ENCODE results near the gene MRPS27.

Gene MRPS27

DNA sequence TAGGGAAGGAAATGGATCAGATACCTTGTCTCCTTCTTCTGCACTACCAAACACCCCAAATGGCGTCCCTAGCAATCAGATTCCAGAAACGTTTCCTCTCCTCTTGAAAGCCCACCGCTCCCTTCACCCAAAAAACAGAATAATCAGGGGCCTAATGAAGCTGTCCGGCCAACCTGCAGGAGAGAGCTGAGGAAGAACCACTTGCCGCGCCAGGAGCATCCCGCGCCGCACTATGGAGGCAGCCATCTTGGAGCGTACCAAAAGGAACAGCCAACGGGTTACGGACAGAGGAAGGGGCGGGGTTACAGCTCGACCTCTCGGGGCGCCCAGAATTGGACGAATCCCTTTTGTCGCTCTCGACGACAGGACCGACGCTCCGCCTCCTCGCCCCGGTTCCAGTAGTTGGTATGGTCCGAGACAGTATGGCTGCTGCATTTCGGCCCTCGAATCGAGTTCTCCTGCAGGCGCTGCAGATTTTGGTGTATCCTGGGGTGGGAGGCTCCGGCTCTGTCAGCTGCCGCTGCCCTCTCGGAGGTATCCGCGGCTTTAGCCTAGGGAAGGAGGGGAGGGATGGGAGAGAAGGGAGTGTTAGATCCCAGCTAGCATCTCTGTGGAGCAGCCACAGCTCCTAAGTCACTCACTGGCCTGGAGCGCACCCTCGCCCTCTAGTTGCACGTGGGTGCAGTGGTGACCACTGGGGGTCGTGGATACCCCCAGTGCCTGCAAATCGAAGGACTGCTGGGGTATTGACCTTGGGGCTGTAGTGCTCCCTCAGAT, at the start of gene MRPS27, which contains the start of gene PTCD2:
TSS of gene MRPS27 (minus strand) at position 265 of the 777 bp plus-strand sequence. CDS start at position 246, 19 bp downstream.
TSS of gene PTCD2 (plus strand) at position 398 of the 777 bp plus-strand sequence. CDS start at position 408, 10 bp downstream.
- DNase-seq (ENCODE audit: low read depth in 3 of 3): peak; percentile 87 to 93 (median 92)

DNA sequence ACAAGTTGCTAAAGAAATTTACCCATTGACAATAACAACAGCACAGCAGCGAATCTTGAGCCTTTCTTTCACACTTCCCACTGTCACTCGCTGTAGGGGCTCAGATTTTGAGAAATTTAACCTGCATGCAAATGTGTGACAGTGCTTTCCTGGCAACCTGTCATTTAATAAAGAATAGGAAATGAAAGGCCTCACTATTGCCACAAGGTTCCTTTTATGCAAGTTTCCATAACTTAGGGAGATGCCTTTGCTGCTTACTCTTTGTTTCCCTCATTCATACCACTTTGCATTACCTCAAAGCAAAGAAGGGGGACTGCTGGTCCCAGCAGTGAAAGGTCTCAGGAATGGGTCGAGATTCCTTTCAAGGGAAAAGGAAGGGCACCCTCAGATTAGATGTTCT, 49.7 kb upstream of the MRPS27 start:
- no peak for DNase-seq (ENCODE audit: low read depth in 3 of 3)

DNA sequence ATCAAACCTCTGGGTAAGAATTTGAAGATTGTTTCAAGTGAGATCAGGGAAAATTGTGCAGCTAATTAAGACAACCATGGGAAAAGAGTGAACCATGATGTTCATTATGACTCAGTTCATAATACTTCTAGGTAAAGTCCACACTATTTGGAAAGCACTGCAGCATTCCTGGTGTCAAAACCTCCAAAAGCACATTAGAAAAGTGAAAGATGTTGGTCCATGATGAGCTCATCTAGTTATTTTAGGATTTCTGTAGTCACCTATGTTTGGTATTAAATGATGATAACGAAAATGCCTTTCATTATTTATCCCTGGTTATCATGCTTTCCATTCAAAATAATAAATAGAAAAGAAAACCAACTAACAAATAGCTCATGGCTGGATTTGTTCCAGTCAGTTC, 49.3 kb upstream of the MRPS27 start:
- DNase-seq (ENCODE audit: low read depth in 3 of 3): no peak

DNA sequence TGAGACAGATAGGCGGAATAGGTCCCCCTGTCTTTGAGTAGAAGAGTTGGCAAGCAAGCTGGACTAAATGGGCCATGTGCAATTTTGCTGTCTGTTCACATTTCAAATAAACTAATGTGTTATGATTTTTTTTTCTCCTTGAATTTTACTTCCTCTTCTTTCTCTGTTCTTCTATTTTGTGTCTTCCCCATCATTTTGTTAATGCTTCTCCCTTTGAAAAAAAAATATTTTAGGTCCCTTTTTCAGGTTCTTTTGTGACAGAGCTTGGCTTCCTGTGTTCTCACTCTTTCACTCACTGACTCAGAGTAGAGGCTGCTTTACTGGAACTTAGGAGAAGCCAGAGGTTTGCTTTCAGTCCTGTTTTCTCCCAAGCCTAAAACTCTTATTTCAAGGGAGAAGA, 48.2 kb upstream of the MRPS27 start:
- no peak for DNase-seq (ENCODE audit: low read depth in 3 of 3)

DNA sequence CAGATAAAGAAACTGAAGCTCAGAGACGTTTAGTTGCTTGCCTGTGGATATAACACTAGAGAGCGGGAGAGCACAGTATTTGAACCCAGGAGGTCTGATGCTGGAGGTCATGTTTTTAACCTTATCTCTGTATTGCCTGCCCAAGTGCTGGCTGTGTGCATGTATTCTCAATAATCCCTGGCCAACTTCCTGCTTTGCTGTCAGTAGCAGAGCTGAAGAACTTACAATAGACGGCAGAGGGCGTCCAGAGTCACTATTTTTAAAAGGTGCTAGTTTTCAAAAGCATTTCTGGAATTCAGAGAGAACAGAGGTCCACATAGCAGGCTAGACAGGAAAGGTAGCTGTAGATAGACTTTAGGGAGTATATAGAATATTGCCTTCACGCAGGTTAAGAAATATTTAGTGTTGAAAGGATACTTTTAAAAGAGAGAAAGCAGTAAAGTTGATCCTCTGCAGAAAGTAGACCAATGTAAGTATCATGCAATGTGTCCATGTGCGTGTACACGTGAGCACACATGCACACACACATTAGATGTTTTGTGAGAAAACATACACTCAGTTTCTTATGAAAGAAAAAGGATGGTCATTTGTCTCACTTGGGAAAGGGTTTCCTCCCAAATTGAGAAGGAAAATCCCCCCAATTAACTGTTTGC, 46.4 kb upstream of the MRPS27 start:
- peak in 1 of 3 donors; percentile 20 for DNase-seq (ENCODE audit: low read depth in 3 of 3)

DNA sequence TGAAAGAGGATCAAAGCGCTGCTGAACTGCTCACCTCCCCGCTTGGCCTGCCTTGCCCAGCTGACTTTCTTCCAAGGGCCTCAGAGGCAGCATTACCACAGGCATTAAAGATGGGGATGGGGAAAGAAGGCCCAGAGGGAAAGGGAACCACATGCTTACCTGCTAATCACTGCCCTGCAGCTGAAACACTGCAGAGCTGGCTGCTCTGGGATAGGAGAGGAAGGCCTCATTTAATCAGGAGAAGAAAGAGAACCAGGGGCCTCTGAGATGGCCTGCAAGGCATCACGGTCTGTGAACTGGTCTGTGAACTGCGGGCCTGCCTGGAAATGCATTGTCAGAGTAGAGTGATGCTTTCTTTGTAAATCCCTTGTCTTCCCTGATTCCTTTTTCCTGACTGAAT, 44.9 kb upstream of the MRPS27 start:
- DNase-seq (ENCODE audit: low read depth in 3 of 3): no peak

DNA sequence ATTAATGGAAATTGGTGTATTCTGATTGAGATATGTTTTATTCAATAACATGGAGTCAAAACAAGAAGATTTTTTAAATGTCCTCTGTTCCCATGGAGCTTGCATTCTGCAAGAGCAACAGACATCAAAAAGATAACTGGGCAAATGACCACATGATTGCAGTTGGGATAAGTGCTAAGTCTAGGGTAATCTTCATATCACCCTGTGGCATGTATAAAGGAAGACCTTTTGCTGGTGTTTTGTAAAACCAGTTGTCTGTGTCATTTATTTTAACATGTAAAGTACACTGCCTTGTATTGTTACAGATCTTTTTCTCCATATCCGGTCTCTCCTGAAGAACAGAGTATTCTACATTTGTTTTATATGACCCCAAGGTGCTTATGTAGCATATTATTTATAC, 44.1 kb upstream of the MRPS27 start:
- DNase-seq (ENCODE audit: low read depth in 3 of 3): no peak

DNA sequence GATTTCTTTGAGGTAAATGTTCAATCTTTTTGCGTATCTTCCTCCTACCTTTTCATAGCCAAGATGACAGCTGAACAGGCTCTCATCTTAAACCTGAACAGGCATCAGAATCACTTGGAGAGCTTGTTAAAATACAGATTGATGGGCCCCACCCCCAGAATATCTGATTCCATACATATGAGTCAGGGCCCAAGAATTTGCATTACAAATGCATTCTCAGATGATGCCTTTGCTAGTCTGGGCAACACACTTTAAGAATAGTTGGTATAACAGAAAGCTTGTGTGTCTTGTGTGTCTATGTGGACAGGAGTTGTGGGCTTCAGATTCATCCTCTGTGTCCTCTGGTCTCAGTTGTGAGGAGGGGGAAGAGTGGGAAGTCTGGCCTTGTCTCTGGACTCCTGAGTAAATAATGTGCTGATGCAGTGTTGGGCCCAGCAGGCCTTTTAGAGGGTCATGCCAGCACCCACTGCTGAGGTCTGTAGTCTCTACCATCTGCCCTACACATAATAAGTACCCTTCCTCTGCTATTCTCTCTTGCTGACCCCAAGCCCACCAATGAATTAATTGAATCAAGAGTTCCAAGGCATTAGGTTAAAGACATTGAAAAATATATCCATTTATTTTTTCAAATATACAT, 43.2 kb upstream of the MRPS27 start:
- no peak for DNase-seq (ENCODE audit: low read depth in 3 of 3)

DNA sequence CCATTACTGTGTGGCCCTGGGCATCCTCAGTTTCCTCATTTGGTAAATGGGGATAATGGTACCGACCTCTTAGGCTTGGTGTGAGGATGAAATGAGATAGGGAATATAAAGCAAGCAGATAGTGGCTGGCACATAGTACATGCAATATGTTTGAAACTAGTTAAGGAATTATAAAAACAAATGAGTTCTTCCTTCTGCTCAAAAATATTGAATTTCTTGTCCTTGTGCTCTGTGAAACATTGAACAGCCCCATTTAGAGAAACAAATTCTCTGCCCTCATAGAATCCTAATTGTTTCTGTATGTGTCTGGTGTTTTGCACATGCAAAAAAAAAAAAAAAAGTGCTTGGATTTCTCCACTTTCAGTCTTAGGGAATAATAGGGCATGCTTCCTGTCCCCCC, 39.8 kb upstream of the MRPS27 start:
- no peak for DNase-seq (ENCODE audit: low read depth in 3 of 3)

DNA sequence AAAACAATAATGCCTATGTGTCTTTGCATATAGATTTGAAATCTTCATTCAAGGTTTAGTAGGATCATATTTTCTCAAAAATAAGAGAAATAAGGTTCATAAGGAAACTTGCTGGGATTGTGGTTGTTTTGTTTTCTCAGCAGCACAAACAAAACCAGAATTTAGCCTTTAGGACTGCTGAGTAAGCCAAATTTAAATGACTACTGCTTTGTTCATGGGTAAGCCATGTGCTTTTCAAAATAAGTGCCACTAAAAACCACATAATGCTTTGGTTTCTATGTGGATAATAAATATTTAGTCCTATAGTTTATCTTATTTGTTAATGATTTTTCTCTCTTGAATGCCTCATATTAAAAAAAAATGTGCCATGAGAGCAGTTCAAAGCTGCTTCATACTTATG, 38.9 kb upstream of the MRPS27 start:
- no peak for DNase-seq (ENCODE audit: low read depth in 3 of 3)

DNA sequence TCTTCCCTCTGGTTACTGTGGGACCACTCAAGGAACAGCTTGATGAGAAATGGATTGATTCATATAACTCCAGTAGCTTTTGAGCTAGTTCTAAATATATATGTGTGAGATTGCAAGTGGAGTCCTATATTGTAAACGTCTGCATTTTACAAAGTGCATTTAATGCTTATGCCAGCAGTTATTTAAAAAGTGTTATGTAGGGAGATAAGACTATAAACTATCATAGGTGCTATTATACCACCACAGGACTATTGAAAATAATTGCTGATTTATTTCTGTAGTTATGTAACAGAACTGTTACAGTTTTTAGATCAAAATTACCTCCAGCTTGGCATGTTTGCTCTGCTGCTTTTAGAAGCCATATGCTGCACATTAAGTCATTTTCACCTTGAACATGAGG, 36.3 kb upstream of the MRPS27 start:
- no peak for DNase-seq (ENCODE audit: low read depth in 3 of 3)

DNA sequence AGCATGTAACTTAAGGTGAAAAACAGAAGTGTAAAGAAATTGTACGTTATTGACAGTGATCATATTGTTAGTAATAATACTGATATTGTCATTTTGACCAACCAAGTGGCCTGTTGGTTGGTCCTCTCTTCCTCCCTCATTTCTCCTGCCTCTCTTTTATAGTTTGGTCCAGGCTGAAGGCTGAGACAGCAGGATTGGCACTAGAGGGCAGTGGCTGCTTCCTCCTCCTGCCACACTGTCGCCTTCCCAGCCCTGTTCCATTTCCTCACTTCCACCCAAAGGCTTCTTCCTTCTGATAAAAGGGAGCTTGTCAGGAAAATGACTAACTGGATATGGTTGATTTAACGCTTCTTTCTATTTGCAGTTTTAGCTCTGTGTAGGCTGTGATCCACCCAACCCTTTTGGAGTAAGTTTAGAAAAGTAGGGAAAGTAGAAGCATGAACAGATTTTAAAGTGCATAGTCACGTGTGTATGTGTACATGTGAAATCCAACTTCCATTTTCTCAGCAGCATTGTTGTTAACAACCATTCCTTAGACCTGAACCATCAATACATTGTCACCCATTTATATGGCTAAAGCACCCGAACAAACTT, 35.8 kb upstream of the MRPS27 start:
- no peak for DNase-seq (ENCODE audit: low read depth in 3 of 3)

DNA sequence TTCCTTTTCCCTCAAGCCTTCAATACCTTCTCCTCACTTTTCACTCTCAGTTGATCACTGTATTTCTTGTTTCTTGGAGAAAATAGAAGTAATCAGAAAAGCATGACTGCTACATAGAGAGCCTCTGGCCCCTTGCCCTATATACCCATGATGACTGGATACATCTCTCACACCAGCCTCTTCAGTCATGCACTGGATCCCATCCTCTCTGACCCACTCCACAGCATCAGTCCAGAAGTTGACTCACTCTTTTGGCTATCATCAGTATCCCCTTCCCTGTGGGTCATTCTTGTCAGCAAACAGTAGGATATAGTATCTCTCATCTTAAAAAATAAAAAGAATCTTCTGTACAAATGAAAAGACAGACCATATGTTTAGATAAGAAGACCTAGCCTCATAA, 33.0 kb upstream of the MRPS27 start:
- no peak for DNase-seq (ENCODE audit: low read depth in 3 of 3)

DNA sequence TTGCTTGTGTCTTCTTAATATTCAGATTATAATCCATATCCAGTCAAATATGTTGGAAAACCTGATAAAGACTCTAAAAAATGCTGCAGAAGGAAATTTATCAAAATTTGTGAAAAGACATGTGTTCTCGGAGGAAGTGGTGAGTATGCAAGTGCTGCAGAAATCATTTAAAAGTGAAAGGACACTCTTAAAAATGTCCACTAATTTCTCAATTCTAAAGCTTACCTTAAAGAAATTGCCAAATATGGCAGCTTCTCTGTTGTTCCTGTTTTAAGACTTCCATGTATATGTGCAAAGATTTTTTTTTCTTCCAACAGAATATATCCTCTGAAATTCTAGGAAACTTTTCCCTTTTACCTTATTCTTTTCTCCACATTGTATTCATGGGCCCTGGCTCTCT, 32.6 kb upstream of the MRPS27 start:
- DNase-seq (ENCODE audit: low read depth in 3 of 3): no peak

DNA sequence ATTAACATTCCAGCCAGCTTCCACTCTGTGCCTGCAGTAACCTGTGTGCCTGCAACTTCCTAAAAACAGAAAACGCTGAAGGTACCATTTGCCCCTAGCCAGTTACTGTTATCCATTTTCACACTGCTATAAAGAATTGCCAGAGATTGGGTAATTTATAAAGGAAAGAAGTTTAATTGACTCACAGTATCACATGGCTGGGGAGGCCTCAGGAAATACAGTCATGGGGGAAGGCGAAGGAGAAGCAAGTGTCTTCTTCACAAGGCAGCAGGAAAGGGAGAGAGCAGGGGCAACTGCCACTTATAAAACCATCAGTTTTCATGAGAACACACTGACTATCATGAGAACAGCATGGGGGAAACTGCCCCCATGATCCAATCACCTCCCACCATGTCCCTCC, 31.3 kb upstream of the MRPS27 start:
- DNase-seq (ENCODE audit: low read depth in 3 of 3): no peak

DNA sequence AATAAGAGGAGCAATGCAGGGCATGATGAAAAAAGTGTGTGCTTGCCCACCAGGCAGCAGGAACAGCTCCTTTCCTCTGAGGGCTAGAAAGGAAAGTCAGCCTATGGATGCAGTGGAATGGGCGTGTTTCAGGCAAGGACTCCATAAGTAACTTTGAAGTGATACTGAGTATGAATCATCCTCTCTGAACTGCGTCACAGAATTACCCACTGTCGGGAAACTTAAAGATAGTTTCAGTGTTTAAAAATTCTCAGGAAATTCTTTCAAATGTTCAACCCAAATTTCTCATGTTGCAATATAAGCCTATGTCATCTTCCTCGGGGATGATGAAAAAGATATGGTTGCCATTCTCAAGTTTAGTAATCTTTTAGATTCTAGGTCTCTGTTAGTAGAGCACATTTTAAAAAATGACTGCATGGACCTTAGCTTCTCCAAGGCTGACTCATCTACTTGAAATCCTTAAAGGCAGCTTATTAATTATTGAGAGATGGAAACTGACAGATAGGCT, 27.8 kb upstream of the MRPS27 start:
- DNase-seq (ENCODE audit: low read depth in 3 of 3): peak in 1 of 3 donors; percentile 3

DNA sequence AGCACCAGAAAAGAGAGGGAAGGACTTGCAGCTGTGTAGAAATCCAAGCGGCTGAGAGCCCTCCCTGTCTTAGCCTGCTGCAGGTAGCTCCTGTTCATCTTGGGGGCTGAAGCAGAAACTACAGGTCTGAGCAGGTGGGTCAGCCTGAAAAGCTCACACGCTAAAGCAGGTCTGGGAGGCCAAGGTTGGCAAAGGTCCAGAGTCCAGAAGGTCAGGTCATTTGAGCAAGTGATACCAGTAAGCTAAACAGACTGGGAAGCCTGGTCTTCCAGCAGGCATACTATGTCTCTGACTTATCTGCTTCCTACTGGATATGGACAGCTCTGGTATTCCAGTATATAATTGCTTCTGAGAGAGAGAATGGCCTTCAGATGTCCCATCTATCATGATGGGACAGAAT, 26.4 kb upstream of the MRPS27 start:
- no peak for DNase-seq (ENCODE audit: low read depth in 3 of 3)

DNA sequence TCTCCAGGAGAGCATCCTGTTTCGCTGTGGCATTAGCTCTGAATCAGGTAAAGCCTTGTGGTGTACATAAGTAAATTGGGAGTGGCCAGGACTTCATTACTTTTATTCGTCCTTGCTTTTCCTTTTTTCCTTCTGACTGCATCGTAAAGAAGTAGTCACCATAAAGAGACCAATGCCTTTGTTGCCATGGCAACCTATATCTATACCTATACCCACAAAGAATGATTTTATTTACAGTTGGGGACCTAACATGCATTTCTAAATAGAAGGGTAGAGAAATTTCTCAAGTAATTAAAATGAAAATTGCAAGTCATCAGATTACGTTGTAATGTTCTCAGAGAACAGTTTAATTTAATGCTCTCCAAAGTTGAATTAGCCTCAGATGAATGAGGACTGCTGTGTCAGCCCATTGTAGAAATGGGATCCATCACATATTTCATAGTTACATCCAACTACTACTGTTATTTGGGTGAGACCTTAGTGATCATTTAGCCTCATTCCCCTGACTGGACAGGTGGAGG, 18.7 kb upstream of the MRPS27 start:
- no peak for DNase-seq (ENCODE audit: low read depth in 3 of 3)

DNA sequence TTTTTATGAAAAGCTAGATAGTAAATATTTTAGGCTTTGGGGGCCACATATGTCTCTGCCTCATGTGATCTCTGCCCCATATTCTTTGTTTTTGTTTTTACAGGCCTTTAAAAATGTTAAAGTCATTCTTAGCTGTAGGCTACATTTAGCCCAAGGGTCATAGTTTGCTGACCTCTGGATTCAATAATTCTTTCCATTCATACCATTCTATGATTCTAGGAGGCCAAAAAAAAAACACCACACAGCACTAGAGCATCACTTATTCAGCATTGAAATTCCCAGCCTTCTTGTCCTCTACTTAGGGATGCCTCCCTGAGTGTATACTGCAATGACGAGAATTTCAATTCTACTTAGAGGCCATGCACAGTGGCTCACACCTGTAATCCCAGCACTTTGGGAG, 17.1 kb upstream of the MRPS27 start:
- no peak for DNase-seq (ENCODE audit: low read depth in 3 of 3)

DNA sequence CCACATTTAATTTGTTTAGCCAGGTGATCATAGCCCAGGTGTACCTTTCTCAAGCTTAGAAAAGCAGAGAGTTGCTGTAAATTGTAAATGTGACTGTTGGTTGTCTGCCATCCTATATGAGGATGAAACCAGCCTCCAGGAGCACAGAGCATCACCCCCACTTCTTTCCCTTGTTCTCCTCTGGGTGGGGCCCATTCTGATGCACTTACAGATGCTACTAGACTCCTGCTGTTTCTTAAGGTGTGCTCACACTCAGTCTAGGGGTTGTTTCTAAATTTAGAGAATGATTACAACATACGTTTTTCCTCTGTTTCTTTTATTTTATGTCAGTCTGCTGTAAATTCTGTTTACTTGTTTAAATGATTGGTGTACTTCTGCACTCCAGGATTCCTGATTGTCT, 10.7 kb upstream of the MRPS27 start:
- DNase-seq (ENCODE audit: low read depth in 3 of 3): no peak

DNA sequence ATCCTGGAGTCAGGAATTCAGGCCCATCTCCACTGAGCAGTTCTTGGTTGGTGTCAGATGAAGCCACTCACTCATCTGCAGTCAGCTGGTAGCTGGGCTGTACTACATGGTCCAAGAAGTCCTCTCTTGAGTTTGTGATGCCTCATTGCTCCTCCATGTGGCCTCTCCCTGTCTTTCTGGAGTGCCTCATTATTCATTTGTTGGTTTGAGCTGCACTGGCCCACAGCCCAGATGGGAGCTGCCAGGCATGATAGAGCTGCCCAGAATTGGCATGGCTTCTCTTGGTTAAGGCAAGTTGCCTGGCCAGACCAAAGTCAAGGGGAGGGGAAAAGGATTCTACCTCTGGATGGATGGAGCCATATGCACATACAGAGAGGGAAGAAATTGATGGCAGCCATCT, 8.1 kb upstream of the MRPS27 start:
- DNase-seq (ENCODE audit: low read depth in 3 of 3): no peak

DNA sequence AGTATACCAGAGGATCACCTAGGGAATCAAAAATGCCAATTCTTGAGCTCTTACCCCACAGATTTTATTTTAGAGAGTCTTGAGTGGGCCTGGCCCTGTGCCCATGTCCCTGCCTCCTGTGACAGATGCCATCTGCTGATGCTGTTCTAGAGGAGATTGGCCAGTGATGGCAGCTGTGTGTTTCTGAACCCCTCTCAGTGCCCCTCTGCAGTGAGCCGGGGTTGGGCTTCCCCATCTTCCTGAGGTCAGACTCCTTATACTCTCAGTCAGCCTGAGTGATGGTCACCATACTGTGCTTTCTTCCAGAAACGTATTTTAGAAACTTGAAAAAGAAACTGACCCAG, 6.2 kb upstream of the MRPS27 start:
- DNase-seq (ENCODE audit: low read depth in 3 of 3): no peak

Measured in stimulated activated CD4-positive, alpha-beta T cell treated with anti-CD3 and anti-CD28 coated beads, TNF-alpha, amount 100 ng/mL, for 48 hours (primary cell).